ENCODE measurements around the gene DOCK3. TPM values are rescaled to one million over a fixed set of nuclear protein-coding genes. Genes with fewer than 3 reads are reported as not detected.

The DOCK3 gene
- total RNA-seq, 1 experiment from 2014 or later = 5.6 TPM

DNA sequence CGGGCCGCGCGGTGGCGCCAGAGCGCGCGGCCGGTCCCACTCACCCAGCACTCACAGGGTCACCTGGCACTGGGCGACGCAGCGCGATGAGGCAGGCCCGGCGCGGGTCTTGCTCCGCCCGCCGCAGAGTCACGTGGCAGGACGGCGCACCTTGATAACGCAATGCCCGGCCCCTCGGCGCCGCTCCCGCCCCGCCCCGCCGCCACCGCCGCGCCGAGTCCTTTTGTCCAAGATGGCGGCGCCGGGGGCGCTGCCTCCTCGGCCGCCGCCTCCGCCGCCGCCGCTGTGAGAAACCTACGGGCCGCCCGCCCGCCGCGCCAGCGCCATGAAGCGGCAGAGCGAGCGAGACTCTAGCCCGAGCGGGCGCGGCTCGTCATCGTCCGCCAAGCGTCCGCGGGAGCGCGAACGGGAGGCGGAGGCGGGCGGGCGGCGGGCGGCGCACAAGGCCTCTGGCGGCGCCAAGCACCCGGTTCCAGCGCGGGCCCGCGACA lies 716.4 kb downstream of the DOCK3 start, which contains the start of gene RBM15B (continued):
- TF ChIP-seq TP53 (CRISPR knock-in tag; IDR thresholded peaks at IDR 0.05) (no peak), ZBTB21 (CRISPR knock-in tag; IDR thresholded peaks at IDR 0.05; ENCODE audit: borderline replicate concordance) (peak; percentile 34; the same call in 1 of the 2 replicates), GRHL2 (CRISPR knock-in tag; IDR thresholded peaks at IDR 0.05; ENCODE audit: insufficient replicate concordance, severe bottlenecking) (no peak), IRF2 (CRISPR knock-in tag; IDR thresholded peaks at IDR 0.05; ENCODE audit: borderline replicate concordance, low read depth) (no peak), NFATC4 (CRISPR knock-in tag; IDR thresholded peaks at IDR 0.05) (no peak), ZNF416 (CRISPR knock-in tag; IDR thresholded peaks at IDR 0.05) (no peak), MXD4 (CRISPR knock-in tag; IDR thresholded peaks at IDR 0.05; ENCODE audit: borderline replicate concordance) (no peak), ETV6 (CRISPR knock-in tag; IDR thresholded peaks at IDR 0.05) (peak; percentile 84; the same call in 1 of the 2 replicates), SMAD4 (CRISPR knock-in tag; IDR thresholded peaks at IDR 0.05) (no peak), NFE2L1 (CRISPR knock-in tag; IDR thresholded peaks at IDR 0.05) (no peak), ZNF121 (CRISPR knock-in tag; IDR thresholded peaks at IDR 0.05) (no peak), NR1H2 (CRISPR knock-in tag; IDR thresholded peaks at IDR 0.05) (no peak), KAT7 (CRISPR knock-in tag; IDR thresholded peaks at IDR 0.05; ENCODE audit: borderline replicate concordance) (no peak), ZNF263 (CRISPR knock-in tag; IDR thresholded peaks at IDR 0.05; ENCODE audit: low read depth) (no peak), FOXJ3 (CRISPR knock-in tag; IDR thresholded peaks at IDR 0.05; ENCODE audit: borderline replicate concordance) (no peak), GABPB1 (CRISPR knock-in tag; IDR thresholded peaks at IDR 0.05) (peak; percentile 67), RORB (CRISPR knock-in tag; IDR thresholded peaks at IDR 0.05) (no peak), ZNF232 (CRISPR knock-in tag; IDR thresholded peaks at IDR 0.05) (no peak), JAZF1 (CRISPR knock-in tag; IDR thresholded peaks at IDR 0.05) (no peak)
- TF ChIP-seq, protein P1, sequence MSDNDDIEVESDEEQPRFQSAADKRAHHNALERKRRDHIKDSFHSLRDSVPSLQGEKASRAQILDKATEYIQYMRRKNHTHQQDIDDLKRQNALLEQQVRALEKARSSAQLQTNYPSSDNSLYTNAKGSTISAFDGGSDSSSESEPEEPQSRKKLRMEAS (CRISPR knock-in tag; IDR thresholded peaks at IDR 0.05) = peak; percentile 89
- TF ChIP-seq, protein P2, sequence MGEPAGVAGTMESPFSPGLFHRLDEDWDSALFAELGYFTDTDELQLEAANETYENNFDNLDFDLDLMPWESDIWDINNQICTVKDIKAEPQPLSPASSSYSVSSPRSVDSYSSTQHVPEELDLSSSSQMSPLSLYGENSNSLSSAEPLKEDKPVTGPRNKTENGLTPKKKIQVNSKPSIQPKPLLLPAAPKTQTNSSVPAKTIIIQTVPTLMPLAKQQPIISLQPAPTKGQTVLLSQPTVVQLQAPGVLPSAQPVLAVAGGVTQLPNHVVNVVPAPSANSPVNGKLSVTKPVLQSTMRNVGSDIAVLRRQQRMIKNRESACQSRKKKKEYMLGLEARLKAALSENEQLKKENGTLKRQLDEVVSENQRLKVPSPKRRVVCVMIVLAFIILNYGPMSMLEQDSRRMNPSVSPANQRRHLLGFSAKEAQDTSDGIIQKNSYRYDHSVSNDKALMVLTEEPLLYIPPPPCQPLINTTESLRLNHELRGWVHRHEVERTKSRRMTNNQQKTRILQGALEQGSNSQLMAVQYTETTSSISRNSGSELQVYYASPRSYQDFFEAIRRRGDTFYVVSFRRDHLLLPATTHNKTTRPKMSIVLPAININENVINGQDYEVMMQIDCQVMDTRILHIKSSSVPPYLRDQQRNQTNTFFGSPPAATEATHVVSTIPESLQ (CRISPR knock-in tag; IDR thresholded peaks at IDR 0.05) = no peak
- TF ChIP-seq, protein P3, sequence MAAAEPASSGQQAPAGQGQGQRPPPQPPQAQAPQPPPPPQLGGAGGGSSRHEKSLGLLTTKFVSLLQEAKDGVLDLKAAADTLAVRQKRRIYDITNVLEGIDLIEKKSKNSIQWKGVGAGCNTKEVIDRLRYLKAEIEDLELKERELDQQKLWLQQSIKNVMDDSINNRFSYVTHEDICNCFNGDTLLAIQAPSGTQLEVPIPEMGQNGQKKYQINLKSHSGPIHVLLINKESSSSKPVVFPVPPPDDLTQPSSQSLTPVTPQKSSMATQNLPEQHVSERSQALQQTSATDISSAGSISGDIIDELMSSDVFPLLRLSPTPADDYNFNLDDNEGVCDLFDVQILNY (CRISPR knock-in tag; IDR thresholded peaks at IDR 0.05) = peak; percentile 79; the same call in 1 of the 2 replicates
- TF ChIP-seq, protein P4, sequence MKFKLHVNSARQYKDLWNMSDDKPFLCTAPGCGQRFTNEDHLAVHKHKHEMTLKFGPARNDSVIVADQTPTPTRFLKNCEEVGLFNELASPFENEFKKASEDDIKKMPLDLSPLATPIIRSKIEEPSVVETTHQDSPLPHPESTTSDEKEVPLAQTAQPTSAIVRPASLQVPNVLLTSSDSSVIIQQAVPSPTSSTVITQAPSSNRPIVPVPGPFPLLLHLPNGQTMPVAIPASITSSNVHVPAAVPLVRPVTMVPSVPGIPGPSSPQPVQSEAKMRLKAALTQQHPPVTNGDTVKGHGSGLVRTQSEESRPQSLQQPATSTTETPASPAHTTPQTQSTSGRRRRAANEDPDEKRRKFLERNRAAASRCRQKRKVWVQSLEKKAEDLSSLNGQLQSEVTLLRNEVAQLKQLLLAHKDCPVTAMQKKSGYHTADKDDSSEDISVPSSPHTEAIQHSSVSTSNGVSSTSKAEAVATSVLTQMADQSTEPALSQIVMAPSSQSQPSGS (CRISPR knock-in tag; IDR thresholded peaks at IDR 0.05; ENCODE audit: borderline replicate concordance, low read depth) = no peak
- TF ChIP-seq, protein P5, sequence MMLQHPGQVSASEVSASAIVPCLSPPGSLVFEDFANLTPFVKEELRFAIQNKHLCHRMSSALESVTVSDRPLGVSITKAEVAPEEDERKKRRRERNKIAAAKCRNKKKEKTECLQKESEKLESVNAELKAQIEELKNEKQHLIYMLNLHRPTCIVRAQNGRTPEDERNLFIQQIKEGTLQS (CRISPR knock-in tag; conservative IDR thresholded peaks at IDR 0.05) = no peak
- TF ChIP-seq, protein P6, sequence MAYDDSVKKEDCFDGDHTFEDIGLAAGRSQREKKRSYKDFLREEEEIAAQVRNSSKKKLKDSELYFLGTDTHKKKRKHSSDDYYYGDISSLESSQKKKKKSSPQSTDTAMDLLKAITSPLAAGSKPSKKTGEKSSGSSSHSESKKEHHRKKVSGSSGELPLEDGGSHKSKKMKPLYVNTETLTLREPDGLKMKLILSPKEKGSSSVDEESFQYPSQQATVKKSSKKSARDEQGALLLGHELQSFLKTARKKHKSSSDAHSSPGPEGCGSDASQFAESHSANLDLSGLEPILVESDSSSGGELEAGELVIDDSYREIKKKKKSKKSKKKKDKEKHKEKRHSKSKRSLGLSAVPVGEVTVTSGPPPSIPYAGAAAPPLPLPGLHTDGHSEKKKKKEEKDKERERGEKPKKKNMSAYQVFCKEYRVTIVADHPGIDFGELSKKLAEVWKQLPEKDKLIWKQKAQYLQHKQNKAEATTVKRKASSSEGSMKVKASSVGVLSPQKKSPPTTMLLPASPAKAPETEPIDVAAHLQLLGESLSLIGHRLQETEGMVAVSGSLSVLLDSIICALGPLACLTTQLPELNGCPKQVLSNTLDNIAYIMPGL (CRISPR knock-in tag; IDR thresholded peaks at IDR 0.05) = 0 out of 2 replicates have a peak, but pooled peaks have one; percentile 62
- TF ChIP-seq, protein P7, sequence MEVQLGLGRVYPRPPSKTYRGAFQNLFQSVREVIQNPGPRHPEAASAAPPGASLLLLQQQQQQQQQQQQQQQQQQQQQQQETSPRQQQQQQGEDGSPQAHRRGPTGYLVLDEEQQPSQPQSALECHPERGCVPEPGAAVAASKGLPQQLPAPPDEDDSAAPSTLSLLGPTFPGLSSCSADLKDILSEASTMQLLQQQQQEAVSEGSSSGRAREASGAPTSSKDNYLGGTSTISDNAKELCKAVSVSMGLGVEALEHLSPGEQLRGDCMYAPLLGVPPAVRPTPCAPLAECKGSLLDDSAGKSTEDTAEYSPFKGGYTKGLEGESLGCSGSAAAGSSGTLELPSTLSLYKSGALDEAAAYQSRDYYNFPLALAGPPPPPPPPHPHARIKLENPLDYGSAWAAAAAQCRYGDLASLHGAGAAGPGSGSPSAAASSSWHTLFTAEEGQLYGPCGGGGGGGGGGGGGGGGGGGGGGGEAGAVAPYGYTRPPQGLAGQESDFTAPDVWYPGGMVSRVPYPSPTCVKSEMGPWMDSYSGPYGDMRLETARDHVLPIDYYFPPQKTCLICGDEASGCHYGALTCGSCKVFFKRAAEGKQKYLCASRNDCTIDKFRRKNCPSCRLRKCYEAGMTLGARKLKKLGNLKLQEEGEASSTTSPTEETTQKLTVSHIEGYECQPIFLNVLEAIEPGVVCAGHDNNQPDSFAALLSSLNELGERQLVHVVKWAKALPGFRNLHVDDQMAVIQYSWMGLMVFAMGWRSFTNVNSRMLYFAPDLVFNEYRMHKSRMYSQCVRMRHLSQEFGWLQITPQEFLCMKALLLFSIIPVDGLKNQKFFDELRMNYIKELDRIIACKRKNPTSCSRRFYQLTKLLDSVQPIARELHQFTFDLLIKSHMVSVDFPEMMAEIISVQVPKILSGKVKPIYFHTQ (CRISPR knock-in tag; IDR thresholded peaks at IDR 0.05) = 0 out of 2 replicates have a peak, but pooled peaks have one; percentile 20
- TF ChIP-seq, protein P8, sequence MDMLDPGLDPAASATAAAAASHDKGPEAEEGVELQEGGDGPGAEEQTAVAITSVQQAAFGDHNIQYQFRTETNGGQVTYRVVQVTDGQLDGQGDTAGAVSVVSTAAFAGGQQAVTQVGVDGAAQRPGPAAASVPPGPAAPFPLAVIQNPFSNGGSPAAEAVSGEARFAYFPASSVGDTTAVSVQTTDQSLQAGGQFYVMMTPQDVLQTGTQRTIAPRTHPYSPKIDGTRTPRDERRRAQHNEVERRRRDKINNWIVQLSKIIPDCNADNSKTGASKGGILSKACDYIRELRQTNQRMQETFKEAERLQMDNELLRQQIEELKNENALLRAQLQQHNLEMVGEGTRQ (CRISPR knock-in tag; IDR thresholded peaks at IDR 0.05) = peak; percentile 99
- TF ChIP-seq, protein P9, sequence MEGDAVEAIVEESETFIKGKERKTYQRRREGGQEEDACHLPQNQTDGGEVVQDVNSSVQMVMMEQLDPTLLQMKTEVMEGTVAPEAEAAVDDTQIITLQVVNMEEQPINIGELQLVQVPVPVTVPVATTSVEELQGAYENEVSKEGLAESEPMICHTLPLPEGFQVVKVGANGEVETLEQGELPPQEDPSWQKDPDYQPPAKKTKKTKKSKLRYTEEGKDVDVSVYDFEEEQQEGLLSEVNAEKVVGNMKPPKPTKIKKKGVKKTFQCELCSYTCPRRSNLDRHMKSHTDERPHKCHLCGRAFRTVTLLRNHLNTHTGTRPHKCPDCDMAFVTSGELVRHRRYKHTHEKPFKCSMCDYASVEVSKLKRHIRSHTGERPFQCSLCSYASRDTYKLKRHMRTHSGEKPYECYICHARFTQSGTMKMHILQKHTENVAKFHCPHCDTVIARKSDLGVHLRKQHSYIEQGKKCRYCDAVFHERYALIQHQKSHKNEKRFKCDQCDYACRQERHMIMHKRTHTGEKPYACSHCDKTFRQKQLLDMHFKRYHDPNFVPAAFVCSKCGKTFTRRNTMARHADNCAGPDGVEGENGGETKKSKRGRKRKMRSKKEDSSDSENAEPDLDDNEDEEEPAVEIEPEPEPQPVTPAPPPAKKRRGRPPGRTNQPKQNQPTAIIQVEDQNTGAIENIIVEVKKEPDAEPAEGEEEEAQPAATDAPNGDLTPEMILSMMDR (IDR thresholded peaks at IDR 0.05) = no peak; the same call in 1 of the 2 replicates

Measured in WTC11 (cell line).